Suprapubic skin (tissue), 4 donors: ENCODE data around the gene MAPK14. TPM values are rescaled to one million over a fixed set of nuclear protein-coding genes. Genes with fewer than 3 reads are reported as not detected.

Experiments used
- DNase-seq, 2 donors: peaks; one replicate each; pipeline ENCODE4 v3.0.0-alpha.2; 2019; ENCODE audit warnings: low spot score in 2 of 2
- H3K27ac ChIP-seq: fragments of 200-600 bp; sonication (generic); one replicate; pipeline ENCODE4 v1.5.1; 2019
- H3K27me3 ChIP-seq: fragments of 200-600 bp; sonication (generic); one replicate; pipeline ENCODE4 v1.5.1; 2019
- H3K36me3 ChIP-seq: fragments of 200-600 bp; sonication (generic); one replicate; pipeline ENCODE4 v1.5.1; 2019
- H3K4me1 ChIP-seq: fragments of 200-600 bp; sonication (generic); one replicate; pipeline ENCODE4 v1.5.1; 2019
- H3K4me3 ChIP-seq: fragments of 200-600 bp; sonication (generic); one replicate; pipeline ENCODE4 v1.5.1; 2019; ENCODE audit warnings: mild to moderate bottlenecking
- H3K9me3 ChIP-seq: fragments of 200-600 bp; sonication (generic); one replicate; pipeline ENCODE4 v1.5.1; 2019
- EP300 ChIP-seq: sonication (generic); formaldehyde crosslinking; IDR thresholded peaks from one replicate; pipeline ENCODE4 v1.6.1; 2017; ENCODE audit warnings: antibody characterized with exemption
- POLR2A ChIP-seq, 2 donors: fragments of 450-650 bp; IDR thresholded peaks; one replicate each; pipeline ENCODE4 v1.6.1; 2017; ENCODE audit warnings: antibody characterized with exemption in 2 of 2, mild to moderate bottlenecking in 2 of 2, moderate library complexity in 2 of 2
- POLR2AphosphoS5 ChIP-seq, 3 donors: sonication (generic); formaldehyde crosslinking; IDR thresholded peaks; one replicate each; pipeline ENCODE4 v1.6.1; 2017; ENCODE audit warnings: antibody characterized with exemption in 3 of 3
- WGBS: methylation state at CpG from one replicate; pipeline ENCODE4 v1.1.5; 2018; 5-methylcytosine and 5-hydroxymethylcytosine counted together
- total RNA-seq, 4 donors: library from RNA; depleted of rRNA; stranded (reverse); fragments of >200 nt; gene quantifications; one replicate each; pipeline ENCODE4 v1.1.0, GENCODE V29; 2016
- TF ChIP-seq, protein P1 (sequence below), 2 donors: fragments of 200-600 bp in 1 of 2; fragments of 450-650 bp in 1 of 2; sonication (generic) in 1 of 2; IDR thresholded peaks; one replicate each; pipeline ENCODE4 v1.5.1; 2016 to 2019; ENCODE audit warnings: antibody characterized with exemption in 2 of 2, mild to moderate bottlenecking in 1 of 2, moderate library complexity in 1 of 2

The MAPK14 gene
- total RNA-seq, 4 donors from 2014 or later = 51.7 to 105 (median 57.8) TPM

DNA sequence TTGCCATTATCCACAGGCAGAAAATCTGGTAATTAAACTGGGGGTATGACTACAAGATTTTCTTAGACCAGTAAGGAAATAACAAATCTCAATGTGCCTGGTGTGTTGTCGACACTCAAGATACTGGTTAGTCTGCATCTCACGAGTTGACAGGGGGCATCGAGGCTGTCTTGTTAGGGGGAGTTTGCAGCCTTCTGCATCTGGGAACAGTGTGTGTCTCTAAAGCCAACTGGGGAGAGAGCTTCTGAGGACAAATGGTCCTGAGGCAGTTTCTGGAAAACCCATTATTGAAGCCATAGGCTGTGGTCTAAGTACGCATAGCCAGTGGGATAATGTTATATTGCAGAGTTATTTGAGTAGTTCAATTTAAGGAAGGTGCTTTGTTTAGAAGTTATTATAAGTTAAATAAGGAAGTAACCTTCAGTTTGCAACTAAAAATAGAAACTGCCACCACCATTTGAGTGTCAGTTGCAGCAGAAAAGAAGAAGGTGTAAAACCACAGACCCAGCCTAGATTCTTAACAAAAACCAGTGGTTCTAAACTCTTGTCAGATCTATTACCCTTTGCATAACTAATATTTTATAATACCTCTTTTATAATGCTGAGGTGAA, 87.3 kb downstream of the MAPK14 start:
- Histone ChIP-seq H3K27me3 (no peaks in the 10 kb centered on the region), H3K36me3 (peaks cover 22% of the 10 kb centered on the region), H3K9me3 (no peaks in the 10 kb centered on the region), H3K4me1 (peaks cover 17% of the 10 kb centered on the region), H3K27ac (no peak overlapping the region), H3K4me3 (no peak overlapping the region)
- TF ChIP-seq EP300 (no peak), POLR2A (IDR thresholded peaks at IDR 0.05) (no peak), POLR2AphosphoS5 (IDR thresholded peaks at IDR 0.05) (no peak)
- TF ChIP-seq, protein P1, sequence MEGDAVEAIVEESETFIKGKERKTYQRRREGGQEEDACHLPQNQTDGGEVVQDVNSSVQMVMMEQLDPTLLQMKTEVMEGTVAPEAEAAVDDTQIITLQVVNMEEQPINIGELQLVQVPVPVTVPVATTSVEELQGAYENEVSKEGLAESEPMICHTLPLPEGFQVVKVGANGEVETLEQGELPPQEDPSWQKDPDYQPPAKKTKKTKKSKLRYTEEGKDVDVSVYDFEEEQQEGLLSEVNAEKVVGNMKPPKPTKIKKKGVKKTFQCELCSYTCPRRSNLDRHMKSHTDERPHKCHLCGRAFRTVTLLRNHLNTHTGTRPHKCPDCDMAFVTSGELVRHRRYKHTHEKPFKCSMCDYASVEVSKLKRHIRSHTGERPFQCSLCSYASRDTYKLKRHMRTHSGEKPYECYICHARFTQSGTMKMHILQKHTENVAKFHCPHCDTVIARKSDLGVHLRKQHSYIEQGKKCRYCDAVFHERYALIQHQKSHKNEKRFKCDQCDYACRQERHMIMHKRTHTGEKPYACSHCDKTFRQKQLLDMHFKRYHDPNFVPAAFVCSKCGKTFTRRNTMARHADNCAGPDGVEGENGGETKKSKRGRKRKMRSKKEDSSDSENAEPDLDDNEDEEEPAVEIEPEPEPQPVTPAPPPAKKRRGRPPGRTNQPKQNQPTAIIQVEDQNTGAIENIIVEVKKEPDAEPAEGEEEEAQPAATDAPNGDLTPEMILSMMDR (IDR thresholded peaks at IDR 0.05) = no peak
- 76% methylated on average over 4 of the region's 4 CpGs for WGBS
- DNase-seq = no peak

DNA sequence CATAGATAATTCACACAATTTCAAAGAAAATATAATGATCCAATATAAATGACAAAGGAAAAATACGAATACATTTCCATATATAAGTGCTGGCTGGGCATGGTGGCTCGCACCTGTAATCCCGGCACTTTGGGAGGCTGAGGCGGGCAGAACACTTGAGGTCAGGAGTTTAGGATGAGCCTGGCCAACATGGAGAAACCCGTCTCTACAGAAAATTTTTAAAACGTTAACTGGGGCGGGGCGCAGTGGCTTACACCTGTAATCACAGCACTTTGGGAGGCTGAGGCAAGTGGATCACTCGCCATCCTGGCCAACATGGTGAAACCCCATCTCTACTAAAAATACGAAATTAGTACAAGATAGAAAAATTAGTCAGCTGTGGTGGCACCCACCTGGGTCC, 87.8 kb downstream of the MAPK14 start:
- Histone ChIP-seq H3K27me3 (no peaks in the 10 kb centered on the region), H3K36me3 (peaks cover 17% of the 10 kb centered on the region), H3K4me1 (peaks cover 20% of the 10 kb centered on the region), H3K27ac (no peak overlapping the region), H3K9me3 (no peaks in the 10 kb centered on the region), H3K4me3 (no peak overlapping the region)
- DNase-seq = no peak
- 94% methylated on average over 10 of the region's 10 CpGs for WGBS
- TF ChIP-seq POLR2AphosphoS5 (IDR thresholded peaks at IDR 0.05) (no peak), POLR2A (IDR thresholded peaks at IDR 0.05) (no peak), EP300 (no peak)
- TF ChIP-seq, protein P1 (IDR thresholded peaks at IDR 0.05) = no peak

DNA sequence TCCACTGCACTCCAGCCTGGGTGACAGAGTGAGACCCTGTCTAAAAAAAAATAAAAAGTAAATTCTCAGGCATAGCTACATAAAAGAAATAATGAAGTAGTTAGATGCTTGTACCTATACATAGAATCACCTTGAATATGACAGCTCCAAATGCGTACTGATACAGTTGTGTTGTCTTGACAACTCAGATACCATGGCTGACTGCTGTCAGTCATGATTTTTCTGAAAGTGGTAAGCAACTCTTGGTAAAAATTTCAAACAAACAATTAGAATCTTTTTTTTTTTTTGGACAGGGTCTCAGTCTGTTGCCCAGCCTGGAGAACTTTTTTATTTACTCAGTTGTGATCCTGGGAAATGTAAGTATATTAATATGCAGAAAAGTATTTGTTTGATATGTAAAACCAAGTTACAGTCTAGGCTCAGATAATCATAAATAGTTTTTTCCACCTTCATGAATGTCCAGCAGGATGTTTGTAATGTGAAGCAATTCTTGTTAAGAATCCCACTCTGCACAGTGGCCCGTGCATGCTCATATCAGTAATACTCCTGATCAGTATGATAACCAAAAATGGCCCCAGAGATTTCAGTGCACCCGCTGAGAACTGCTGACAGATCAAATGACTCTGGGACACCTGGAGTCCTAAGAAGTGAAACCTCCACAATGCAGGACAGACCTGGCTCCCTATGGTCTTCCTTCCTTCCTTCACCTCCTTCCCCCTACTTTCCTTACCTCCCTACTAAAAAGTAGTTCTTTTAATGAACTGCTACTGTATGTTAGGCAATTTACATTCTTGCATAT, 88.7 kb downstream of the MAPK14 start:
- Histone ChIP-seq H3K36me3 (peaks cover 8% of the 10 kb centered on the region), H3K27ac (no peak overlapping the region), H3K27me3 (no peaks in the 10 kb centered on the region), H3K4me1 (peaks cover 29% of the 10 kb centered on the region), H3K4me3 (no peak overlapping the region), H3K9me3 (no peaks in the 10 kb centered on the region)
- no peak for DNase-seq
- TF ChIP-seq, protein P1 (IDR thresholded peaks at IDR 0.05) = no peak
- 95% methylated on average over 3 of the region's 3 CpGs for WGBS

DNA sequence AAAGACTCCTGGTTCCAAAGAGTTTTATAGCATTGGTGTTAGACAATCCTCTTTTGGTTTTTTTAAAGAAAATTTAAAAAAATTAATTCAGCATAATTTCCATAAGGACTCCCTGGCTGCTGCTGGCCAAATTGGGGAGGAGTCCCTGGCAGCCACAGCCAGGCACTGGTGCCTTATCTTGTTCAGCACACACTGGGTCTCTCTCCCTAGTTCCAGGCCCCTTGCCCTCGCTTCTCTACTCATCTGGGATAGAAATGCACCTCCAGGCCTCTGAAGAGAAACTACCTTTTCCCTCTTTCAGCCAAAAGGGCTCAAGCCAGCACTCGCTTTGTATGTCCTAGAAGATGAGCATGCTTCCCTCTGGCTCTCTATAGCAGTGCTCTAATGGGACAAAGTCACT, 89.3 kb downstream of the MAPK14 start:
- DNase-seq = no peak
- TF ChIP-seq, protein P1 (IDR thresholded peaks at IDR 0.05) = no peak
- no peak for TF ChIP-seq POLR2AphosphoS5 (IDR thresholded peaks at IDR 0.05)
- peaks cover 35% of the 10 kb centered on the region for H3K4me1 ChIP-seq

DNA sequence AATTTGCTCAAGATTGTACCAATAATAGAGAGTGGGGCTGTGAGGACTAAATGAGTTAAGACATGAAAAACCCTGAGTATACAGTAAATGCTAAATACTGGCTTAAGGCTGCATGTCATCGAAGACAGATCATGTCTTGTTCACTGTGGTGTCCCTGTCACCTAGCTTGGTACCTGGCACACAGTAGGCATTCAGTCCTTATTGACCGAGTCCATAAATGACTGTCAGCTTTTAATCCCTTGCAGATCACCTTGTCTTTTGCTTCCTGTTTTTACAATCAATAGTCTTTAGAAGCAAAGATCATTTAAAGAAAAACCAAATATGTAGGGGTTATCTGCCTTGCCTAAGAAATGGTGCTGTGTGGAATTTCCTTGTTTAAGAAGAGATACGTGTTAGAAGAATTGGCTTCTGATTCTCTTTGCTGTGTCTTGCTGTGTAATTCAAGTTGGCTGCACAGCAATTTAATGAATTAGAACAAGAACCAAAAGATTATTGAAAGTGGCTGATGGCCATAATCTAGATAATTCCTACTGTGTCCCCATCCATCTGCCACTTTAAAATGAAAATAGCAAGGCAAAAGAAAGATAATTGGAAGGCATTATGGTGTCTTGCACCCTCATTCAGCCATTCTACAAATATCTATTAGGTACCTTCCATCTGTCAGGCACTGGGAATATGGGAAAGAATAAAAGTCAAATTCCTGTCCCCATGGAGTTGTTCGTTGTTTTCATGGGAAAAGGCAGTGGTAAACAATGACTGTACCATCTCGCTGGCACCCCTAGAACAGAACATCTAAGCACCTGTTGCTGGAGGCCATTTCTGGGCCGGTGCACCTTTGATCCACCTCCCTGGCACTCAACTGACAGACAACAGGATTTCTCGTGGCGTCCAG, 90.3 kb downstream of the MAPK14 start:
- no peak for DNase-seq
- H3K4me1 ChIP-seq = peaks cover 38% of the 10 kb centered on the region
- no peaks in the 10 kb centered on the region for H3K27me3 ChIP-seq
- H3K36me3 ChIP-seq = no peaks in the 10 kb centered on the region
- TF ChIP-seq, protein P1 (IDR thresholded peaks at IDR 0.05) = no peak
- TF ChIP-seq POLR2A (IDR thresholded peaks at IDR 0.05) (no peak), EP300 (no peak), POLR2AphosphoS5 (IDR thresholded peaks at IDR 0.05) (no peak)
- WGBS = 76% methylated on average over 8 of the region's 8 CpGs
- no peaks in the 10 kb centered on the region for H3K9me3 ChIP-seq
- no peak overlapping the region for H3K27ac ChIP-seq
- H3K4me3 ChIP-seq = no peak overlapping the region

More for the DNA sequence above, 89.3 kb downstream of the MAPK14 start:
- peaks cover 2% of the 10 kb centered on the region for H3K36me3 ChIP-seq
- H3K27me3 ChIP-seq = no peaks in the 10 kb centered on the region
- H3K9me3 ChIP-seq = no peaks in the 10 kb centered on the region
- WGBS = 84% methylated on average over 2 of the region's 2 CpGs
- no peak overlapping the region for H3K4me3 ChIP-seq
- H3K27ac ChIP-seq = no peak overlapping the region
